Liver (tissue), 9 donors: ENCODE measurements around the gene TFB1M. TPM values are rescaled to one million over a fixed set of nuclear protein-coding genes. Genes with fewer than 3 reads are reported as not detected.

Source experiments
- DNase-seq: peaks from one replicate; pipeline ENCODE4 v3.0.0-alpha.2; 2017; ENCODE audit warnings: low spot score
- H3K27ac ChIP-seq, 2 donors: one replicate each; pipeline ENCODE4 v1.7.0; 2013; ENCODE audit warnings: inconsistent platforms in 2 of 2, low read length in 2 of 2, control low read depth in 1 of 2, low read depth in 1 of 2, mild to moderate bottlenecking in 1 of 2
- H3K27me3 ChIP-seq, 4 donors: one replicate each; pipeline versions ENCODE4 v1.6.1 to v1.7.0; 2013; ENCODE audit warnings: low read length in 3 of 4, inconsistent platforms in 1 of 4, mild to moderate bottlenecking in 1 of 4, moderate library complexity in 1 of 4; ENCODE audit not compliant: control insufficient read depth in 4 of 4, insufficient read depth in 4 of 4
- H3K36me3 ChIP-seq, 4 donors: one replicate each; pipeline versions ENCODE4 v1.6.1 to v1.7.0; 2013; ENCODE audit warnings: low read length in 3 of 4, mild to moderate bottlenecking in 3 of 4, low read depth in 1 of 4, moderate library complexity in 1 of 4; ENCODE audit not compliant: control insufficient read depth in 4 of 4, insufficient read depth in 3 of 4
- H3K4me1 ChIP-seq, 4 donors: one replicate each; pipeline versions ENCODE4 v1.6.1 to v1.7.0; 2013; ENCODE audit warnings: low read length in 3 of 4, mild to moderate bottlenecking in 3 of 4, moderate library complexity in 1 of 4; ENCODE audit not compliant: control insufficient read depth in 4 of 4, insufficient read depth in 4 of 4
- H3K4me3 ChIP-seq, 3 donors: one replicate each; pipeline versions ENCODE4 v1.6.1 to v1.7.0; 2013; ENCODE audit warnings: low read length in 3 of 3, control low read depth in 1 of 3, low read depth in 1 of 3, mild to moderate bottlenecking in 1 of 3
- H3K9ac ChIP-seq, 2 donors: one replicate each; pipeline ENCODE4 v1.7.0; 2013; ENCODE audit warnings: low read length in 2 of 2, mild to moderate bottlenecking in 2 of 2, moderate library complexity in 2 of 2, control low read depth in 1 of 2, low read depth in 1 of 2
- H3K9me3 ChIP-seq, 4 donors: one replicate each; pipeline versions ENCODE4 v1.6.1 to v1.7.0; 2013; ENCODE audit warnings: low read length in 3 of 4; ENCODE audit not compliant: control insufficient read depth in 4 of 4
- GABPA ChIP-seq, 2 donors: IDR thresholded peaks in 1 of 2; conservative IDR thresholded peaks in 1 of 2; 2 replicates each; pipeline ENCODE4 v1.6.1; 2016; ENCODE audit warnings: antibody characterized with exemption in 2 of 2, mild to moderate bottlenecking in 1 of 2, moderate library complexity in 1 of 2
- HNF4G ChIP-seq: IDR thresholded peaks from 2 replicates; pipeline ENCODE4 v1.6.1; 2016; ENCODE audit warnings: antibody characterized with exemption
- JUND ChIP-seq, 2 donors: IDR thresholded peaks; 2 replicates each; pipeline ENCODE4 v1.6.1; 2016; ENCODE audit warnings: antibody characterized with exemption in 2 of 2
- NR2F2 ChIP-seq: IDR thresholded peaks from 2 replicates; pipeline ENCODE4 v1.6.1; 2016; ENCODE audit warnings: antibody characterized with exemption
- RAD21 ChIP-seq, 2 donors: IDR thresholded peaks; 2 replicates each; pipeline ENCODE4 v1.6.1; 2016; ENCODE audit warnings: antibody characterized with exemption in 2 of 2, mild to moderate bottlenecking in 2 of 2
- RXRA ChIP-seq, 2 donors: IDR thresholded peaks; 2 replicates each; pipeline ENCODE4 v1.6.1; 2017 to 2018; ENCODE audit warnings: antibody characterized with exemption in 2 of 2, mild to moderate bottlenecking in 1 of 2
- TAF1 ChIP-seq: conservative IDR thresholded peaks from 2 replicates; pipeline ENCODE4 v1.6.1; 2016; ENCODE audit warnings: antibody characterized with exemption, mild to moderate bottlenecking
- WGBS: extraction: QIAGEN DNeasy Blood & Tissue Kit; methylation state at CpG from one replicate; pipeline ENCODE4 v1.1.7; 2013; 5-methylcytosine and 5-hydroxymethylcytosine counted together
- polyA plus RNA-seq, 2 donors: library from polyadenylated mRNA; stranded (reverse) in 1 of 2; unstranded in 1 of 2; fragments of 200-250 nt in 1 of 2; fragments of >200 nt in 1 of 2; fragmentation: Nextera tagmentation in 1 of 2; extraction: Ambion mirVana in 1 of 2; gene quantifications; one replicate each; pipeline versions ENCODE4 v1.2.1 to v1.2.3, GENCODE V29; 2013 to 2015
- total RNA-seq, 2 donors: library from RNA; depleted of rRNA; stranded (reverse); fragments of >200 nt; gene quantifications; one replicate each; pipeline ENCODE4 v1.2.3, GENCODE V29; 2014
- TF ChIP-seq, protein P1 (sequence below): IDR thresholded peaks from 2 replicates; pipeline ENCODE4 v1.6.1; 2016; ENCODE audit warnings: antibody characterized with exemption, mild to moderate bottlenecking
- TF ChIP-seq, protein P2 (sequence below): IDR thresholded peaks from 2 replicates; pipeline ENCODE4 v1.6.1; 2016; ENCODE audit warnings: antibody characterized with exemption
- TF ChIP-seq, protein P3 (sequence below): IDR thresholded peaks from 2 replicates; pipeline ENCODE4 v1.6.1; 2016; ENCODE audit warnings: antibody characterized with exemption
- TF ChIP-seq, protein P4 (sequence below): IDR thresholded peaks from 2 replicates; pipeline ENCODE4 v1.6.1; 2016; ENCODE audit warnings: antibody characterized with exemption
- donor health status: healthy.
- donor health status: healthy.
- donor health status: healthy.
- donor health status: healthy.
- donor health status: healthy.

TFB1M gene
- total and polyA plus RNA-seq, 4 donors = 9.2 to 17.0 (median 12.6) TPM

DNA sequence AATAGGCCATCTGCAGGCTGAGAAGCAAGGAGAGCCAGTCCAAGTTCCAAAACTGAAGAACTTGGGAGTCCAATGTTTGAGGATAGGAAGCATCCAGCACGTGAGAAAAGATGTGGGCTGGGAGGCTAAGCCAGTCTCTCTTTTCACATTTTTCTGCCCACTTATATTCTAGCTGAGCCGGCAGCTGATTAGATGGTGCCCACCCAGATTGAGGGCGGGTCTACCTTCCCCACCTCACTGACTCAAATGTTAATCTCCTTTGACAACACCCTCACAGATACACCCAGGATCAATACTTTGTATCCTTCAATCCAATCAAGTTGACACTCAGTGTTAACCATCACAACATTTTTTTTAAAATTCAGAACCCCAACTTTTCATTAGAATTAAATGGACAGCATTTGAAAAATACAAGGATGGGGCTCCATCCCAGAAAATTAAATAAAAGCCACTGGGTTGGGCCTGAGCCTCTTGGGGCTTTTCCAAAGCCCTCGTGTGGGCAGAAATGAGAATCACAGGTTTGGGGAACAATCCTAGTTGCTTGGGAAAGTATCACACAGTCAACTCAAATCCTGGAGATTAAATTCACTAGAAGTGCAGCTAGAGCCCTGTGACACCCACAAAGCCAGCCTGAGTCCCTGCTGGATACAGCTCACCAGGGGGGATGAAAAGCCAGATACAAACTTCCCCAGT, 48.3 kb downstream of the TFB1M start (continued):
- TF ChIP-seq, protein P1, sequence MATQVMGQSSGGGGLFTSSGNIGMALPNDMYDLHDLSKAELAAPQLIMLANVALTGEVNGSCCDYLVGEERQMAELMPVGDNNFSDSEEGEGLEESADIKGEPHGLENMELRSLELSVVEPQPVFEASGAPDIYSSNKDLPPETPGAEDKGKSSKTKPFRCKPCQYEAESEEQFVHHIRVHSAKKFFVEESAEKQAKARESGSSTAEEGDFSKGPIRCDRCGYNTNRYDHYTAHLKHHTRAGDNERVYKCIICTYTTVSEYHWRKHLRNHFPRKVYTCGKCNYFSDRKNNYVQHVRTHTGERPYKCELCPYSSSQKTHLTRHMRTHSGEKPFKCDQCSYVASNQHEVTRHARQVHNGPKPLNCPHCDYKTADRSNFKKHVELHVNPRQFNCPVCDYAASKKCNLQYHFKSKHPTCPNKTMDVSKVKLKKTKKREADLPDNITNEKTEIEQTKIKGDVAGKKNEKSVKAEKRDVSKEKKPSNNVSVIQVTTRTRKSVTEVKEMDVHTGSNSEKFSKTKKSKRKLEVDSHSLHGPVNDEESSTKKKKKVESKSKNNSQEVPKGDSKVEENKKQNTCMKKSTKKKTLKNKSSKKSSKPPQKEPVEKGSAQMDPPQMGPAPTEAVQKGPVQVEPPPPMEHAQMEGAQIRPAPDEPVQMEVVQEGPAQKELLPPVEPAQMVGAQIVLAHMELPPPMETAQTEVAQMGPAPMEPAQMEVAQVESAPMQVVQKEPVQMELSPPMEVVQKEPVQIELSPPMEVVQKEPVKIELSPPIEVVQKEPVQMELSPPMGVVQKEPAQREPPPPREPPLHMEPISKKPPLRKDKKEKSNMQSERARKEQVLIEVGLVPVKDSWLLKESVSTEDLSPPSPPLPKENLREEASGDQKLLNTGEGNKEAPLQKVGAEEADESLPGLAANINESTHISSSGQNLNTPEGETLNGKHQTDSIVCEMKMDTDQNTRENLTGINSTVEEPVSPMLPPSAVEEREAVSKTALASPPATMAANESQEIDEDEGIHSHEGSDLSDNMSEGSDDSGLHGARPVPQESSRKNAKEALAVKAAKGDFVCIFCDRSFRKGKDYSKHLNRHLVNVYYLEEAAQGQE = no peak

DNA sequence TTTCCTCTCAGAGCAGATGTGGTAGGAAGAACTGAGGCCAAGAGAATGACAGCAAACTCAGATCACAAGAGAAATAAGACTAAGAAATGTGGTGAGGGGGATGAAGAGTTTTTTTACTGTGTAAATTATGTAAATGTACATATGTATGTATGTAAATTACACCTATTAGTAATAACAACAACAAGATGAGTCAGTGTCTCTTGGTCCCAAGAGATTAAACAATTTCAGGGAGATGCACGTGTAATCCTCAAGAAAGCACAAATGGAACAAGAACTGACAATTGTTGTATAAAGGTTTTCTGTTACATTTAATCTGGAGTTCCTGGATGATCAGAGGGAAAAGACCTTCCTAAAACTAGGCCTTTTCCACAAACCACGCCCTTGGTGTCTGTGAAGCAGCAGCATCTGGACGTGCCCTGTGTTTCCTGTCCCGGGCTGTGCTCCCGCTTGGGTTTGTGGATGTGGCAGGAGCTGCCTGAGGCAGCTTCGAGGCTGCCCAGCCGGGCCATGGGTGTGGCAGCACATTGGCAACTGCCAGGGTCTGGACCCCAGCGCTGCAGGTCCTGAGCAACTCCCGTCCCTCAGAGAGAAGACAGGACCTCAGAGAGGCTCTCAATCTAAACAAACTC, 49.5 kb downstream of the TFB1M start:
- Histone ChIP-seq H3K27ac (no peak overlapping the region), H3K36me3 (peaks cover 8 to 16% (median 14%) of the 10 kb centered on the region in 4 donors), H3K9ac (no peak overlapping the region), H3K27me3 (no peaks in the 10 kb centered on the region), H3K9me3 (no peaks in the 10 kb centered on the region), H3K4me1 (no peaks in the 10 kb centered on the region), H3K4me3 (no peak overlapping the region)
- no peak for DNase-seq
- TF ChIP-seq RAD21 (IDR thresholded peaks at IDR 0.05) = no peak
- TF ChIP-seq NR2F2 = no peak
- no peak for TF ChIP-seq TAF1
- TF ChIP-seq, protein P2, sequence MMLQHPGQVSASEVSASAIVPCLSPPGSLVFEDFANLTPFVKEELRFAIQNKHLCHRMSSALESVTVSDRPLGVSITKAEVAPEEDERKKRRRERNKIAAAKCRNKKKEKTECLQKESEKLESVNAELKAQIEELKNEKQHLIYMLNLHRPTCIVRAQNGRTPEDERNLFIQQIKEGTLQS = no peak
- no peak for TF ChIP-seq GABPA (IDR thresholded peaks at IDR 0.05 in 1 of 2, conservative IDR thresholded peaks at IDR 0.05 in 1 of 2)
- no peak for TF ChIP-seq RXRA (IDR thresholded peaks at IDR 0.05)
- TF ChIP-seq, protein P3, sequence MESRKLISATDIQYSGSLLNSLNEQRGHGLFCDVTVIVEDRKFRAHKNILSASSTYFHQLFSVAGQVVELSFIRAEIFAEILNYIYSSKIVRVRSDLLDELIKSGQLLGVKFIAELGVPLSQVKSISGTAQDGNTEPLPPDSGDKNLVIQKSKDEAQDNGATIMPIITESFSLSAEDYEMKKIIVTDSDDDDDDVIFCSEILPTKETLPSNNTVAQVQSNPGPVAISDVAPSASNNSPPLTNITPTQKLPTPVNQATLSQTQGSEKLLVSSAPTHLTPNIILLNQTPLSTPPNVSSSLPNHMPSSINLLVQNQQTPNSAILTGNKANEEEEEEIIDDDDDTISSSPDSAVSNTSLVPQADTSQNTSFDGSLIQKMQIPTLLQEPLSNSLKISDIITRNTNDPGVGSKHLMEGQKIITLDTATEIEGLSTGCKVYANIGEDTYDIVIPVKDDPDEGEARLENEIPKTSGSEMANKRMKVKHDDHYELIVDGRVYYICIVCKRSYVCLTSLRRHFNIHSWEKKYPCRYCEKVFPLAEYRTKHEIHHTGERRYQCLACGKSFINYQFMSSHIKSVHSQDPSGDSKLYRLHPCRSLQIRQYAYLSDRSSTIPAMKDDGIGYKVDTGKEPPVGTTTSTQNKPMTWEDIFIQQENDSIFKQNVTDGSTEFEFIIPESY = no peak
- no peak for TF ChIP-seq HNF4G
- no peak for TF ChIP-seq JUND (IDR thresholded peaks at IDR 0.05)
- TF ChIP-seq, protein P4, sequence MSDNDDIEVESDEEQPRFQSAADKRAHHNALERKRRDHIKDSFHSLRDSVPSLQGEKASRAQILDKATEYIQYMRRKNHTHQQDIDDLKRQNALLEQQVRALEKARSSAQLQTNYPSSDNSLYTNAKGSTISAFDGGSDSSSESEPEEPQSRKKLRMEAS = no peak
- 92% methylated on average over 9 of the region's 9 CpGs for WGBS

DNA sequence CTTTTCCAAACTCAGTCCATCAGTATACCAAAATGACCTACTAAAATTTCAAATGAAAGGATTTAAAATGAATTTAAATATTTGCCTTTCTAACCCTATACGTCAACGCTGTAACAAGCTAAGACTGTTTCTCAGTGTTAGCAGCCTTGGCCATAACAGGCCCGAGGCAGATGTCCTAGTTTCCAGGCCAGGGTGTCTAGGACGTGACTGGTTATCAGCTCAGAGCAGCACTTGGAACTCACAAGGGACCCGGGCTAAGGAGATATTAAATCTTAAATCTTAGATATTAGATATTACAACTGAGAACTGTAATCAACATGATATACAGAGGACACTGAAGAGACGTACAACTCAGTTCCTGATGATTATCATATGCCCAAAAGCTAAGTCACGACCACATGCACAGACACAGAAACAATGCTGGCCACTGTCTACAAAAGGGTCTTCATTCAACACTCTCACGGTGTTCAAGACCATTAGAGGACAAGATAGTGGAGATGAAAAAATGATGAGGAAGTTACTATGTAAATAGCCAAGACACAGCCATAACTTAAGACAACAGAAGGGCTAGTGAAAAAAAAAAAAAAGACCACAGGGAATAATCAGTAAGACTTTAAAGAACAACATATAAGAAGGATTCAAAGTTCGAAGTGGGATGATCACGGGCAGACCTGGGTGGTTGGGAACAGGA, 50.8 kb downstream of the TFB1M start, which contains the start of gene CLDN20:
Gene CLDN20, plus strand, starts transcription at position 641 of the 691 bp plus-strand sequence. CDS start 11,707 bp downstream, outside the sequence.
- DNase-seq = no peak
- Histone ChIP-seq H3K4me1 (no peaks in the 10 kb centered on the region), H3K27me3 (no peaks in the 10 kb centered on the region), H3K9ac (no peak within 1 kb of the TSS), H3K4me3 (no peak within 1 kb of the TSS), H3K27ac (no peak within 1 kb of the TSS), H3K9me3 (no peaks in the 10 kb centered on the region), H3K36me3 (peaks cover 13 to 28% (median 25%) of the 10 kb centered on the region in 4 donors)
- TF ChIP-seq HNF4G = no peak
- 94% methylated on average over 10 of the region's 10 CpGs for WGBS
